HK-2 (cell line): ENCODE data around the gene TUBB3.
"Not testable (repeated sequence)": the region's sequence is repeated elsewhere in the genome, so short reads cannot be mapped to it uniquely, and the experiment has no call there.

Experiments used
- DNase-seq: peaks from one replicate; pipeline ENCODE4 v3.0.0-alpha.2; 2018; ENCODE audit not compliant: unreplicated experiment

TUBB3 gene

GRCh38 chr16:89918453-89919347, 4.4 kb upstream of the TUBB3 start, which contains the start of gene MC1R:
TSS of gene MC1R (plus strand) at chr16:89918862. CDS start at chr16:89919259, 397 bp downstream.
- peak; percentile 59 for DNase-seq

GRCh38 chr16:89919535-89920406, 3.4 kb upstream of the TUBB3 start:
- DNase-seq: no peak

- peak; percentile 63 for DNase-seq
These were observed 2.4 kb upstream of the TUBB3 start for GRCh38 chr16:89920723-89921122.

- peak; percentile 55 for DNase-seq
These were observed 1.9 kb upstream of the TUBB3 start for GRCh38 chr16:89921131-89921701.

- peak; percentile 95 for DNase-seq
These were observed 1.3 kb upstream of the TUBB3 start for GRCh38 chr16:89921702-89922476.

GRCh38 chr16:89922477-89922883, 662 bp upstream of the TUBB3 start:
- peak; percentile 97 for DNase-seq

GRCh38 chr16:89923640-89924296, 626 bp downstream of the TUBB3 start:
- no peak for DNase-seq

GRCh38 chr16:89924297-89924924, 1.3 kb downstream of the TUBB3 start:
- no peak for DNase-seq

- DNase-seq: no peak
These were observed 1.8 kb downstream of the TUBB3 start for GRCh38 chr16:89924925-89925307.

- no peak for DNase-seq
These were observed 2.5 kb downstream of the TUBB3 start for GRCh38 chr16:89925596-89926079.

- DNase-seq: no peak
These were observed 8.3 kb downstream of the TUBB3 start for GRCh38 chr16:89931305-89931896.

GRCh38 chr16:89931964-89932363, 8.8 kb downstream of the TUBB3 start:
- no peak for DNase-seq

- DNase-seq: not testable (repeated sequence)
These were observed 10.9 kb downstream of the TUBB3 start for GRCh38 chr16:89934019-89934418.

- no peak for DNase-seq
These were observed 11.7 kb downstream of the TUBB3 start for GRCh38 chr16:89934611-89935553.

- not testable (repeated sequence) for DNase-seq
These were observed 12.5 kb downstream of the TUBB3 start for GRCh38 chr16:89935620-89936019.

- DNase-seq: no peak
These were observed 12.9 kb downstream of the TUBB3 start for GRCh38 chr16:89936034-89936433.

- DNase-seq: no peak
These were observed 13.4 kb downstream of the TUBB3 start for GRCh38 chr16:89936508-89936907.

- DNase-seq: no peak
These were observed 13.8 kb downstream of the TUBB3 start for GRCh38 chr16:89936981-89937380.
